HL-60 (cell line): Measurements from ENCODE around the gene PTPRD.

Experiments
- DNase-seq, 2 experiments: peaks; one replicate each; pipeline ENCODE4 v3.0.0-alpha.2; 2010 to 2020; ENCODE audit warnings: low read depth in 1 of 2, low spot score in 1 of 2
- H3K27ac ChIP-seq: fragments of 250-450 bp; sonication (Bioruptor Pico); replicated peaks from 2 replicates; pipeline ENCODE4 v1.5.1; 2020; ENCODE audit warnings: mild to moderate bottlenecking, moderate library complexity
- H3K27me3 ChIP-seq: fragments of 250-450 bp; sonication (Bioruptor Pico); 2 replicates; pipeline ENCODE4 v1.5.1; 2021; ENCODE audit warnings: mild to moderate bottlenecking, moderate library complexity; ENCODE audit not compliant: insufficient read depth, poor library complexity, severe bottlenecking
- H3K4me3 ChIP-seq: replicated peaks from 2 replicates; pipeline ENCODE4 v1.5.1; 2011; ENCODE audit warnings: mild to moderate bottlenecking, control low read depth, low read length; ENCODE audit not compliant: insufficient read depth
- GABPA ChIP-seq: IDR thresholded peaks from 2 replicates; pipeline ENCODE4 v1.6.1; 2012; ENCODE audit warnings: low read depth
- POLR2AphosphoS5 ChIP-seq: IDR thresholded peaks from 2 replicates; pipeline ENCODE4 v1.6.1; 2012; ENCODE audit warnings: low read depth
- SPI1 ChIP-seq: IDR thresholded peaks from 2 replicates; pipeline ENCODE4 v1.6.1; 2012; ENCODE audit warnings: low read depth, mild to moderate bottlenecking, borderline replicate concordance
- TF ChIP-seq, protein P1 (sequence below): IDR thresholded peaks from one replicate; pipeline ENCODE4 v1.5.1; 2011; ENCODE audit warnings: low read length, control low read depth, inconsistent platforms; ENCODE audit not compliant: insufficient read depth
- TF ChIP-seq, protein P2 (sequence below): IDR thresholded peaks from 2 replicates; pipeline ENCODE4 v1.6.1; 2012; ENCODE audit warnings: low read depth; ENCODE audit not compliant: insufficient replicate concordance

PTPRD gene

GRCh38 chr9:8963885-8964284 lies 1648.9 kb downstream of the PTPRD start:
- no peak overlapping the region for H3K4me3 ChIP-seq
- no peak overlapping the region for H3K27ac ChIP-seq
- no peaks in the 10 kb centered on the region for H3K27me3 ChIP-seq
- TF ChIP-seq, protein P1, sequence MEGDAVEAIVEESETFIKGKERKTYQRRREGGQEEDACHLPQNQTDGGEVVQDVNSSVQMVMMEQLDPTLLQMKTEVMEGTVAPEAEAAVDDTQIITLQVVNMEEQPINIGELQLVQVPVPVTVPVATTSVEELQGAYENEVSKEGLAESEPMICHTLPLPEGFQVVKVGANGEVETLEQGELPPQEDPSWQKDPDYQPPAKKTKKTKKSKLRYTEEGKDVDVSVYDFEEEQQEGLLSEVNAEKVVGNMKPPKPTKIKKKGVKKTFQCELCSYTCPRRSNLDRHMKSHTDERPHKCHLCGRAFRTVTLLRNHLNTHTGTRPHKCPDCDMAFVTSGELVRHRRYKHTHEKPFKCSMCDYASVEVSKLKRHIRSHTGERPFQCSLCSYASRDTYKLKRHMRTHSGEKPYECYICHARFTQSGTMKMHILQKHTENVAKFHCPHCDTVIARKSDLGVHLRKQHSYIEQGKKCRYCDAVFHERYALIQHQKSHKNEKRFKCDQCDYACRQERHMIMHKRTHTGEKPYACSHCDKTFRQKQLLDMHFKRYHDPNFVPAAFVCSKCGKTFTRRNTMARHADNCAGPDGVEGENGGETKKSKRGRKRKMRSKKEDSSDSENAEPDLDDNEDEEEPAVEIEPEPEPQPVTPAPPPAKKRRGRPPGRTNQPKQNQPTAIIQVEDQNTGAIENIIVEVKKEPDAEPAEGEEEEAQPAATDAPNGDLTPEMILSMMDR, result no peak
- TF ChIP-seq POLR2AphosphoS5 (no peak), GABPA (no peak), SPI1 (no peak)
- TF ChIP-seq, protein P2, sequence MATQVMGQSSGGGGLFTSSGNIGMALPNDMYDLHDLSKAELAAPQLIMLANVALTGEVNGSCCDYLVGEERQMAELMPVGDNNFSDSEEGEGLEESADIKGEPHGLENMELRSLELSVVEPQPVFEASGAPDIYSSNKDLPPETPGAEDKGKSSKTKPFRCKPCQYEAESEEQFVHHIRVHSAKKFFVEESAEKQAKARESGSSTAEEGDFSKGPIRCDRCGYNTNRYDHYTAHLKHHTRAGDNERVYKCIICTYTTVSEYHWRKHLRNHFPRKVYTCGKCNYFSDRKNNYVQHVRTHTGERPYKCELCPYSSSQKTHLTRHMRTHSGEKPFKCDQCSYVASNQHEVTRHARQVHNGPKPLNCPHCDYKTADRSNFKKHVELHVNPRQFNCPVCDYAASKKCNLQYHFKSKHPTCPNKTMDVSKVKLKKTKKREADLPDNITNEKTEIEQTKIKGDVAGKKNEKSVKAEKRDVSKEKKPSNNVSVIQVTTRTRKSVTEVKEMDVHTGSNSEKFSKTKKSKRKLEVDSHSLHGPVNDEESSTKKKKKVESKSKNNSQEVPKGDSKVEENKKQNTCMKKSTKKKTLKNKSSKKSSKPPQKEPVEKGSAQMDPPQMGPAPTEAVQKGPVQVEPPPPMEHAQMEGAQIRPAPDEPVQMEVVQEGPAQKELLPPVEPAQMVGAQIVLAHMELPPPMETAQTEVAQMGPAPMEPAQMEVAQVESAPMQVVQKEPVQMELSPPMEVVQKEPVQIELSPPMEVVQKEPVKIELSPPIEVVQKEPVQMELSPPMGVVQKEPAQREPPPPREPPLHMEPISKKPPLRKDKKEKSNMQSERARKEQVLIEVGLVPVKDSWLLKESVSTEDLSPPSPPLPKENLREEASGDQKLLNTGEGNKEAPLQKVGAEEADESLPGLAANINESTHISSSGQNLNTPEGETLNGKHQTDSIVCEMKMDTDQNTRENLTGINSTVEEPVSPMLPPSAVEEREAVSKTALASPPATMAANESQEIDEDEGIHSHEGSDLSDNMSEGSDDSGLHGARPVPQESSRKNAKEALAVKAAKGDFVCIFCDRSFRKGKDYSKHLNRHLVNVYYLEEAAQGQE, result no peak
- DNase-seq, result no peak

DNA sequence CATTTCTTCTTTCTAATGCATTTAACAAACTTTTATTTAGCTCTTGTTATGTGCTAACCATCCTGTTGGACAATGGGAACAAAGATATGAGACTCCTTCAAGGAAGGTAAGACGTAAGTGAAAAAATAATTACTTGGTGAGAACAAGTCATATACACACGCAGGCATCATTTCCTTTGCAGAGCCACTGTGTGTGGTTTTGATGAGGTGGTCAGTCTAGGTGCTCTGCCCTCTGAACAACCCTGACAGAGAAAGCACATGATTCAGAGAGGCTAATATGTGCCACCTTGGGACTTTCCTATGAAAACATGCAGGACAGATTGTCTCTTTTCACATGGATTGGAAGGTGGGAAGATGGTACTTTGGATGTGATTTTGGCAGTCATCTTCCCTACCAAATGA lies 1650.7 kb downstream of the PTPRD start:
- no peaks in the 10 kb centered on the region for H3K27me3 ChIP-seq
- H3K4me3 ChIP-seq, result no peak overlapping the region
- no peak for TF ChIP-seq POLR2AphosphoS5
- TF ChIP-seq GABPA, result no peak
- no peak for DNase-seq
- no peak overlapping the region for H3K27ac ChIP-seq

GRCh38 chr9:8961186-8961851 lies 1651.5 kb downstream of the PTPRD start:
- no peak for DNase-seq
- Histone ChIP-seq H3K4me3 (no peak overlapping the region), H3K27ac (no peak overlapping the region), H3K27me3 (no peaks in the 10 kb centered on the region)
- TF ChIP-seq GABPA, result no peak
- TF ChIP-seq, protein P1, result no peak
- TF ChIP-seq SPI1, result no peak
- no peak for TF ChIP-seq POLR2AphosphoS5
- TF ChIP-seq, protein P2, result no peak

GRCh38 chr9:8960254-8960653 lies 1652.5 kb downstream of the PTPRD start:
- Histone ChIP-seq H3K27me3 (no peaks in the 10 kb centered on the region), H3K4me3 (no peak overlapping the region), H3K27ac (no peak overlapping the region)
- DNase-seq, result no peak
- TF ChIP-seq, protein P2, result no peak
- TF ChIP-seq SPI1, result no peak
